GM21723 (cell line): ENCODE measurements around the gene AMZ1.
"Not testable (repeated sequence)": the region's sequence is repeated elsewhere in the genome, so short reads cannot be mapped to it uniquely, and the experiment has no call there.

ENCODE experiments used
- ATAC-seq: cut with Tn5 transposase; IDR thresholded peaks from one replicate; pipeline ENCODE4 v1.9.1; 2021; ENCODE audit warnings: mild to moderate bottlenecking, moderate library complexity; ENCODE audit not compliant: unreplicated experiment

Gene AMZ1

GRCh38 chr7:2709553-2710285, 21.7 kb downstream of the AMZ1 start:
- peak; percentile 77 for ATAC-seq

- peak; percentile 59 for ATAC-seq
These were observed 22.3 kb downstream of the AMZ1 start for GRCh38 chr7:2710286-2710655.

- ATAC-seq, result peak; percentile 47
These were observed 23.0 kb downstream of the AMZ1 start for GRCh38 chr7:2710901-2711551.

DNA sequence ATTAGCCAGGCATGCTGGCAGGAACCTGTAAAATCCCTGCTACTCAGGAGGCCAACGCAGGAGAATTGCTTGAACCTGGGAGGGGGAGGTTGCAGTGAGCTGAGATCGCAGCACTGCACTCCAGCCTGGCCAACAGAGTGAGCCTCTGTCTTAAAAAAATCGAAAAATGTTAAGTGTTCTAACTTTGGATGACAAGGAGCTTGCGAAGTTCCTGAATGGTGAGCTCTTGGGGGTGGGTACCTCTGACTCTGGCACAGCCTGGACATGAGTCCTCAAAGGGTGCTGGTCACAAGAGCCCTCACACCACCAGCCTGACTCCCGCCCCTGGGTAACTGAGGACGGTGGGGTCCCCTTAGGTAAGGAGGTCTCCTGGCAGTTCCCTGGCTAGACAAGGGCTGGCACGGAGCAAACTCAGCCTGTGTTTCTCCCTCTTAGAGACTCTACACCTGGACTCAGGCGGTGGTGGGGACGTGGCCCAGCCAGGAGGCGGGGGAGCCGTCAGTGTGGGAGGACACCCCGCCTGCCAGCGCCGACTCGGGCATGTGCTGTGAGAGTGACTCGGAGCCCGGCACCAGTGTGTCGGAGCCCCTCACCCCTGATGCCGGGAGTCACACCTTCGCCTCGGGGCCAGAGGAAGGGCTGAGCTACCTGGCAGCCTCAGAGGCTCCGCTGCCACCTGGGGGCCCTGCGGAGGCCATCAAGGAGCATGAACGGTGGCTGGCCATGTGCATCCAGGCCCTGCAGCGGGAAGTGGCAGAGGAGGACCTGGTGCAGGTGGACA, 24.1 kb downstream of the AMZ1 start:
- no peak for ATAC-seq

DNA sequence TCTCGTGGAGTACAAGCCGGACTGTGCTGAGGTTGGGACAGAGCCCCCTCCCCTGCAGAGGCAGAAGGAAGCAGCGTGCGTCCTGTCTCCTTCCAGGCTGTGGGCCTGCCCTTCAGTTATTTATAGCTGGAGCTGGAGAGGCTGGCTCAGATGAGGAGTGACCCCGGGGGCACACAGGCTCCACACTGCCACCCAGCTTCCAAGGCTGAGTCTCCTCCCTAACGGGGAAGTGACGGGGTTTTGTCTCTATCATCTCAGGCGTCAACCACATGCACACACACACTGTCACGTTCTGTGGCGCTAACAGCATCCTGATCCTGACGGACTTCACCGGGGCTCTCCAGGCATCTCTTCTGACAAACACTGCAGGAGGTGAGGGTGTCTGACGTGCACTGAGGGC, 25.4 kb downstream of the AMZ1 start:
- ATAC-seq, result no peak

DNA sequence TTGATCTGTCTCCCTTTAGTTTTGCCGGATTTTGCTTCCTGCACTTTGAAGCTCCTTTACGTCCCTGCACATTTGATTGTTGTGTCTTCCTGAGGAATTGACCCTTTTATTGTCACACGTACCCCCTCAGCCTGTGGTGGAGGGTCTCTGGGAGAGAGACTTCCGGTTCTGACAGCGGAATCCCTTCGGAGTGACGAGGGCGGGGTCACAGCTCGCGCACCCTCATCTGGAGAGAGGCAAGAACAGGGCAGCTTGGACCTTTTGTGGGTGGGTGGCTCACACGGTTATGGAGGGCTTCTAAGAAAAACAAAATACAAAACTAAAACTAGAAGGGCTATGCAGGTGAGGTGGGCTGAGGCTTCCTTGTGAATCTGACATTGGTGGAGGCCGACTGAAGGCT, 26.0 kb downstream of the AMZ1 start:
- ATAC-seq, result no peak

DNA sequence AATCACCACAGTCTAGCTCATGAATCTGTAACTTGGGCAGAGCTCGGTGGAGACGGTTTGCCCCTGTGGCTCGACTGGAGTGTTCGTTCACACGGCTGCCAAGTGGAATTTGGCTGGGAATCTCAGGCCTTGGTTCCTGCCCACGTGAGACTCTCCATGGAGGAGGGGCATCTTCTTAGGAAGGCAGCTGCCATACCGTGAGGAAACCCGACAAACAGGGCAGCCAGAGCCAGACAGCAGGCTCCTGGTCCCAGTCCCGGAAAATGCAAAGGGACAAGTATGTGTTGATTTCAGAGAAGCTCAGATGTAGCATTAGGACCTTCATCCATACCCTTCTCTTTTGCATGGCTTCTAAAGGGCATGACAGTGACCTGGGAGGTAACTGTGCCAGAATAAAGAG, 26.6 kb downstream of the AMZ1 start:
- ATAC-seq, result no peak

DNA sequence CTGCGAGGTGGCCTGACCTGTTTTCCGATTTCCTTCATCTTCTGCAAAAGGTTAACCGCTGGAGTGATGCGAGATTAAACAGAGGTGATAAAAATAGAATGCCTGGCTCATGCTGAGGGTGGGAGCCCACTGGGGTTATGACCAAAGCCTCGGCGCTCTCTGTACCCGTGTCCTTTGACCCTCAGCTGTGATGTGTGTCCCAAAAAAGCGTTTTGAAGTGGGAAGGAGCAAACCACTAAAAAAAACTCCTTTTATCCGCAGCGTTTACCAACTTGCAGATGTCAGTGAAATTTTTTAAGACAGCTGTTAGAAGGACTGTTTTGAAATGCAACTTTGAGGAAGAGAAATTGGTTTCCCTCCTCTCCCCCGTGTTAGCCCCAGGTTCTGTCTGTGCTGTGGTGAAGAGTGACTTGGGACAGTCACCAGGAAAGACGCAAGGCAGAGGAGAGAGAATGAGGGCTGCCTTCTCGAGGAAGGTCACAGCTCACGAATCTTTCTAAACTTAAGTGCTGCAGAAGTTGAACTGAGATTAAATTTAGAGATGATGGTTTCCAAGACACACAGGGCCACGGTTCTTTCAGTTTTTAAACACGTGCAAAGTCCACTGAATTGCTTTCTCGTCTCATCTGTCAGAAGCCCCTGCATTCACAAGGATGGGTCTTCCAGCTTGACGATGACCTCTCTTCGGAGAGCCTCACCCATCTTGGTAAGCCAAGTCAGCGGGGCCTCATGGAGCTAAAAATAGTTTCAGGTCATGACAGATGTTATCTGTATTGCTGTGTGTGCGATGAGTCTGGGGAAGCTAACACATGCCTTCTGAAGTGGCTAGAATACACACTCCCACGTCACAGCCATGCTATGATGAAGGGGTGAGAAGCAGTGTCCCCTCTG, 27.6 kb downstream of the AMZ1 start:
- no peak for ATAC-seq

GRCh38 chr7:2716488-2716887, 28.5 kb downstream of the AMZ1 start:
- ATAC-seq, result no peak

GRCh38 chr7:2716906-2717292, 28.9 kb downstream of the AMZ1 start:
- no peak for ATAC-seq

DNA sequence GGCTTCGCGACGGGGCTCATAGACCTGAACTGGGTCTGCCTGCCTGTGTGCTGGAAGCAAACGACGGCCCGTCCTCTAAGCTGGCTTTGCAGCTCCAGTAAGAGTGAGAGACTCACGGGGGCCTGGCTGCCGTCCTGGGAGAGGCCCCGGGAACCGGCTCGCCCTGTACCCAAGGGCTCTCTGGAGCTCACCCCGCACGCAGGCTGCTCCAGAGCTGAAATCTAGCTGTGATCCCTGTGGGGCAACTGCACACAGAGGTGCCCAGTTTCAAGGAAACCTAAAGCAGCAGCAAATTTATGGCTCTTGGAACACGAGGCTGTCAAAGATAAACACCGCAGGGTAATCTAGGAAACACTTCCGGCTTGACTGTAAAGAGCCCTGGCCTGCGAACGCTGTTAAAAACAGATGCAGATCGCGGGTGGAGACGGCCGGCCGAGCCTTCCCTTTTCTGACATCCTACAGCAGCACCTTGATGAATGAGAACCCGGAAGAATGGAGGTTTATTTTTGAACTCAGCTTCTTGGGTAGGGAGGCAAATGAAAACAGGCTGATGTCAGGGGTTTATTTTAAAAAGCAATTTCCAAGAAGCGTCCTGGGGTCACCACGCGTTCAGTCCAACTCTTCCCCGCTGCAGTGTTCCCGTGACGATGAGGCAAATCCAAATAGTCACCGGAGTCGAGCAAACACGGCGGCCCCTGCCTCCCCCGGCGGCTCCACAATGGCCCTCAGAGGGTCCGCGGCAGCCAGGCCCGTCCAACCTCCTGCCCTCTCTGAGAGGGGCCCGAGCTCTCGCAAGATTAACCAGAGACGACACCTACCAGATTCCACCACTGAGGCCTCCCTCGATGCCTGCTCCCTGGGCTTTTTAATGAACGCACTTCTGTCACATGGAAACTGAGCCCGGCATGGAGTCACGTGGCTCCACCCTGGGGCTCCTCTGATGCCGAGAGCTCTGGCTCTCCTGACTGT, 29.6 kb downstream of the AMZ1 start:
- ATAC-seq, result no peak

DNA sequence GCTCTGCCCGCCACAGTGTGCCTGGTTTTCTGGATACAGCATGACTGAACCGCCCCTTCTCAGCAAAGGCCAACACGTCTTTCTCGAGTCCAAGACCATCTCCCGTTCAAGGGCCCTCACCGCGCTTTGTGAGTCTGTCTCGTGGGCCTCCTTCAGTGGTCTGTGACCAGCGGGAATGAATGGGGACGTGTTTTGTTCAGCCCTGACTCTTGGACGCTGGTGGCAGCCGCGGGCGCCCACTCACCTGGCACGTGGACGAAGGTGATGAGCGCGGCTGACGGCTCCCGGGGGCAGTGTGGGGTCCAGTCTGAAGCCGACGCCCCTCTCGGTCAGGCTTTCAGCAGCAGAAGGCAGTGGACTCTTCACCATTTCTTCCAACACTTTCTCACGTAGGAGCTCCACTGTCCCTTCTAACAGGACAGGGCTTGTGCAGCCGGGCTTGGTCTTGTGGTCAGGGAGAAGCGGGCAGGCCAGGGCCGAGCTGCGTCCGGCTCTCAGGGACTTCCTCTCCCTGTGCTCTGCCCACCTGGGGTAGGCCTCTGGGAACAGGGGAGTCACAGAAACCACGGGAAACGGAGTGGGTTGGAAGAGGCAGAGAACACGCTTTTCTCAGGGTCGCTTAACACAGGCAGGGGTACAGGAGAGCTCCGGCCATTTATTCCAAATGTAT, 30.4 kb downstream of the AMZ1 start:
- ATAC-seq, result no peak

GRCh38 chr7:2719007-2719406, 31.0 kb downstream of the AMZ1 start:
- ATAC-seq, result no peak

- ATAC-seq, result no peak
These were observed 32.0 kb downstream of the AMZ1 start for GRCh38 chr7:2720024-2720423.

DNA sequence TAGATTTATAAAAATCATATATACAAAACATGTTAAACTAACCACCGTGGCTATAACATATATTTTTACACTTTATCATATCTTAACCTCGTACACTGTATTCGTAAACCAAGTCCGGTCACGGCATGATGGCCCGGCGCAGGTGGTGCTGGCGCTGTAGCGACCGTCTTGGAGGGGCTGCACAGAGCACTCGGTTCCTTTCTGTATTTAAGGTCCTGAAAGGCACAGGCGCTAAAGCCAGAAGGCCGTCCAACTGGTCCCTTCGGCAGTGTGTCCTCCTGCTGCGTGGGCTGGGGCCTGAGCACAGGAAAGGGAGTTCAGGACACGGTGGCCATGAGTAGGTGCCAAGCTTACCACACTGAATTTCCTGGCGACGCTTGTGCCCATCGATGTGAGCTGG, 33.8 kb downstream of the AMZ1 start:
- no peak for ATAC-seq

DNA sequence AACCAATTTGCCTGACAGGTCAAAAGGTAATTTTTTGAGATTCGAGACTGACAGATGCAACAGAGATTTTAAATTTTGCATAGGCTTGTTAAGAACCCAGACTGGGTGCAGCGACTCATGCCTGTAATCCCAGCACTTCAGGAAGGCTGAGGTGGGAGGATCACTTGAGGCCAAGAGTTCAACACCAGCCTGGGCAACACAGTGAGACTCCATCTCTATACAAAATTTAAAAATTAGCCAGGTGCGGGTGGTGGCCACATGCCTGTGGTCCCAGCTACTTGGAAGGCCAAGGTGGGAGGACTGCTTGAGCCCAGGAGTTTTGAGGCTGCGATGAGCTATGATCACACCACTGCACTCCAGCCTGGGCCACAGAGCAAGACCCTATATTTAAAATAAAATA, 34.6 kb downstream of the AMZ1 start:
- no peak for ATAC-seq

GRCh38 chr7:2723138-2723850, 35.3 kb downstream of the AMZ1 start:
- ATAC-seq, result no peak

GRCh38 chr7:2724036-2724435, 36.0 kb downstream of the AMZ1 start:
- not testable (repeated sequence) for ATAC-seq
